ENCODE results near the gene HNF1B. TPM values are rescaled to one million over a fixed set of nuclear protein-coding genes. Genes with fewer than 3 reads are reported as not detected.

Gene HNF1B
- total RNA-seq, 4 donors from 2014 or later, result 0.29 to 1.5 TPM; not detected in 2

DNA sequence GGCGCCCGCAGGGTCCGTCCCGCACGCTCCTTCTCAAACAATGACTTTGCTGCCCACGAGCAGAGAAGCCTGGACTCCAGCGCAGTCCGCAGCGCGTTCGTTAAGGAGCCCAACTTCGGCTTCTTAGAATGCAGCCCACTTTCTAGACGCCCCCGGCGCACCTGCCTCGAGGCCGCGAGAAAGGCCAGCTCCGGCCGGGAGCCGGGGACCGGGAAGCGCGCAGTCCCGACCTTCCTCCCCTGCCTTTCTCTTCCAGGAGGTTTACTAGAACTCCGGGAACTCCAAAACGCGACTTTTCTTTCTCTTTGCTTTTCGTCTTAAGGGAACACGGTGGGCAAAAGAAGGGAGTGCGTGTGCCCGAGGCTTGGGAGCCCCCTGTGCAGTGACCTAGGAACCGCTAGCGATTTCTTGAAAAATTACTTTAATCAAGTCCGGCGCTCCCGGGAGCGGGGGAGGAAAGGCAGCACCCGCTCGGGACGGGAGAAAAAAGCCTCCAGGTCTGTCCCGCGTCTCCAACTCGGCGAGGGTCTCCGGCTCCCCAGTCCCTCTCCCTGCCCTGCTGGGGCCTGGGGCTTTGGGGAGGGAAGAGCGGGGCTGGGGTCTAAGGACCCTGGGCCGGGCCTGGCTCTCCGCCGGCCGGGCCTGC is 2.6 kb downstream of the HNF1B start:
- TF ChIP-seq CTCF (IDR thresholded peaks at IDR 0.05) (no peak), POLR2A (IDR thresholded peaks at IDR 0.05) (no peak)
- no peak for DNase-seq
- Histone ChIP-seq H3K27ac (no peak overlapping the region), H3K36me3 (no peaks in the 10 kb centered on the region), H3K27me3 (peaks cover 8 to 76% of the 10 kb centered on the region in 2 donors), H3K4me3 (peak overlapping the region in 1 of 2 donors; percentile 33), H3K9me3 (no peaks in the 10 kb centered on the region), H3K4me1 (peaks cover 0 to 26% of the 10 kb centered on the region in 2 donors)
- intact Hi-C loops (cut with DNase I; ENCODE audit: low total_unique reads), result no loop called here

DNA sequence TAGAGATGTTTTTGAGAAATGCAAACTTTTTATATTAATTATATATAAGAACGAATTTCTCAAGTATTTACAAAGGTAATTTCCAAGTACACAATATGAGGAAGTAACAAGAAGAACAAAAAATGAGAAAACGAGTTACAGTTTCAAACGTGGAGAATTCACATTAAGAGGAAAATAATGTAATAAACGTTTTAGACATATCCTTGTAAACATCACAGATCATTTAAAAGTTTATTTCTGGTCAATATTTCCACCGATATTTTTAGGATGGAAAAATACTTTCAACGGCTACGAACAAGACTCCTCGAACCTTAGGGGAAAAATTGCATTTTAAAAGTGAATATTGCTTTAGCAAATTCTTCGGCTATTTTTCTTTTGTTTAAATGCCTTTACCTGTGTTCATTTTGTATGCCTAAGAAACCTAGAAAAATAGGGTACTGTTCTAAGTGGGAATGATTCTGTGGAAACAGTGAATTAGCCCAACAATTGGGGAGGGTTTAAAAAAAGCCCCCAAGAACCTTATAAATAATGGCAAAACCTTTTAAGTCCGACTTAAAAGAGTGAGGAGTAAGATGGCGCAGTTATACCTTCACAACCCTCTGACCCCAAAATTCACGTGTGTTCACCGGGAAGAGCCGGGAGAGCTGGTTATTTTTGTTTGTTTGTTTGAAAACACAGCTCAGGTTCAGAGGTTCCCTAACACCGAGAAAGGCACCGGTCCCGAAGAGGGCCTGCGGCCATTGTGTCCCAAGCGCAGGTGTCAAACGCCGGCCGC is 3.3 kb downstream of the HNF1B start:
- no peaks in the 10 kb centered on the region for H3K36me3 ChIP-seq
- peaks cover 8 to 79% of the 10 kb centered on the region in 2 donors for H3K27me3 ChIP-seq
- intact Hi-C loops (cut with DNase I; ENCODE audit: low total_unique reads), result no loop called here
- DNase-seq, result no peak
- H3K27ac ChIP-seq, result no peak overlapping the region
- no peaks in the 10 kb centered on the region for H3K9me3 ChIP-seq
- TF ChIP-seq POLR2A (IDR thresholded peaks at IDR 0.05) (no peak), CTCF (IDR thresholded peaks at IDR 0.05) (no peak)
- H3K4me1 ChIP-seq, result peaks cover 0 to 26% of the 10 kb centered on the region in 2 donors
- no peak overlapping the region for H3K4me3 ChIP-seq

- Histone ChIP-seq H3K4me1 (peaks cover 0 to 26% of the 10 kb centered on the region in 2 donors), H3K27me3 (peaks cover 8 to 74% of the 10 kb centered on the region in 2 donors), H3K36me3 (no peaks in the 10 kb centered on the region), H3K9me3 (no peaks in the 10 kb centered on the region), H3K27ac (no peak overlapping the region), H3K4me3 (no peak overlapping the region)
- no peak for DNase-seq
- intact Hi-C loops (cut with DNase I; ENCODE audit: low total_unique reads), result no loop called here
- TF ChIP-seq POLR2A (IDR thresholded peaks at IDR 0.05) (no peak), CTCF (IDR thresholded peaks at IDR 0.05) (no peak)
Measured at GRCh38 chr17:37740915-37741314, 3.9 kb downstream of the HNF1B start.

GRCh38 chr17:37737971-37738370 is 6.9 kb downstream of the HNF1B start:
- H3K4me1 ChIP-seq, result peaks cover 0 to 13% of the 10 kb centered on the region in 2 donors
- no peaks in the 10 kb centered on the region for H3K9me3 ChIP-seq
- no peak overlapping the region for H3K4me3 ChIP-seq
- H3K27ac ChIP-seq, result no peak overlapping the region
- H3K27me3 ChIP-seq, result peaks cover 8 to 51% of the 10 kb centered on the region in 2 donors
- TF ChIP-seq CTCF (IDR thresholded peaks at IDR 0.05), result no peak
- TF ChIP-seq POLR2A (IDR thresholded peaks at IDR 0.05), result no peak
- no peaks in the 10 kb centered on the region for H3K36me3 ChIP-seq
- no peak for DNase-seq
- intact Hi-C loops (cut with DNase I; ENCODE audit: low total_unique reads), result no loop called here

DNA sequence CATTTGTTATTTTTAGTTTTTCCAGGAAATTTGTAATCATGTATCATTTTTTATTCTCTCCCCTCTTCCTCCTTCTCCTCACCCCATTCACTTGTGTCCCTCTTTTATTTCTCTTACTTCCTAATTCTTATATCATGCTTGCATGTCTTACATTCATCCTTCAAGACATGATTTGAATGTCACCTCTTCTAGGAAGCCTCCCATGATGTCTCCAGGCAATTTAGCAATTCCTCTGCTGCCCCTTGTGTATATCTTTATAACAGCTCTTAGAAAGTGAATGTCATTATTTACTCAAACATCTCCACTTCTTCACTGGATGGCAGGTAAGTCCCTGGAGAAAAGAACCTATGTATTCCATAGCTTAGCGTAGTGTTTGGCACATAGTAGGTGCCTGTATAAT is 7.8 kb downstream of the HNF1B start:
- Histone ChIP-seq H3K27ac (no peak overlapping the region), H3K9me3 (no peaks in the 10 kb centered on the region), H3K27me3 (peaks cover 4 to 47% of the 10 kb centered on the region in 2 donors), H3K4me1 (peaks cover 0 to 4% of the 10 kb centered on the region in 2 donors), H3K4me3 (no peak overlapping the region), H3K36me3 (no peaks in the 10 kb centered on the region)
- DNase-seq, result no peak
- TF ChIP-seq CTCF (IDR thresholded peaks at IDR 0.05) (no peak), POLR2A (IDR thresholded peaks at IDR 0.05) (no peak)
- intact Hi-C loops (cut with DNase I; ENCODE audit: low total_unique reads), result no loop called here

All from uterus (tissue), 4 donors.